AG04450 (cell line): ENCODE measurements around the gene RGS1. TPM values are rescaled to one million over a fixed set of nuclear protein-coding genes. Genes with fewer than 3 reads are reported as not detected.

ENCODE experiments used
- CTCF ChIA-PET: fragments of 300-600, 350-600 bp; formaldehyde crosslinking; extraction: SDS; loops from one replicate; lab custom pipeline; 2022; ENCODE audit warnings: antibody characterized with exemption, inconsistent platforms; lab: Charles Lee
- POLR2A ChIA-PET: fragments of 350-600 bp; formaldehyde crosslinking; extraction: SDS; loops from one replicate; lab custom pipeline; 2021; ENCODE audit warnings: antibody characterized with exemption, inconsistent platforms; lab: Yijun Ruan, JAX
- DNase-seq: peaks from one replicate; pipeline ENCODE4 v3.0.0-alpha.2; 2011; ENCODE audit warnings: low read depth, low spot score
- H3K27ac ChIP-seq: one replicate; pipeline ENCODE4 v1.5.1; 2012; ENCODE audit warnings: low read depth, low read length, control low read depth
- H3K27me3 ChIP-seq: one replicate; pipeline ENCODE4 v1.6.0; 2012; ENCODE audit warnings: low read length; ENCODE audit not compliant: control insufficient read depth, insufficient read depth
- H3K4me3 ChIP-seq: 2 replicates; pipeline ENCODE4 v1.5.1; 2011; ENCODE audit warnings: mild to moderate bottlenecking, low read depth, low read length, control low read depth
- H3K9me3 ChIP-seq: 2 replicates; pipeline ENCODE4 v1.5.1; 2012; ENCODE audit warnings: low read length; ENCODE audit not compliant: control insufficient read depth, insufficient read depth
- CTCF ChIP-seq: IDR thresholded peaks from 2 replicates; pipeline ENCODE4 v1.5.1; 2011; ENCODE audit warnings: low read depth, low read length, control low read depth, inconsistent platforms
- polyA plus RNA-seq: library from polyadenylated mRNA; depleted of rRNA; stranded (reverse); fragments of >200 nt; gene quantifications from 2 replicates; pipeline ENCODE4 v1.2.3, GENCODE V29; 2011

The RGS1 gene
- polyA plus RNA-seq, 1 experiment, result not detected

GRCh38 chr1:192600275-192600674, 24.7 kb downstream of the RGS1 start:
- ChIA-PET POLR2A (no interaction called here), CTCF (interaction anchor here (0.8 kb wide), 1 partner anchor 126 kb away, joined by 3 read pairs; no protein-coding TSS in a partner anchor)

GRCh38 chr1:192601143-192601542, 25.6 kb downstream of the RGS1 start:
- ChIA-PET CTCF (no interaction called here), POLR2A (no interaction called here)
- Histone ChIP-seq H3K4me3 (no peak overlapping the region), H3K9me3 (no peaks in the 10 kb centered on the region), H3K27me3 (no peaks in the 10 kb centered on the region), H3K27ac (no peak overlapping the region)
- no peak for TF ChIP-seq CTCF
- DNase-seq, result no peak

More at GRCh38 chr1:192600275-192600674, 24.7 kb downstream of the RGS1 start:
- TF ChIP-seq CTCF, result no peak
- no peak for DNase-seq
- Histone ChIP-seq H3K27ac (no peak overlapping the region), H3K4me3 (no peak overlapping the region), H3K27me3 (no peaks in the 10 kb centered on the region), H3K9me3 (no peaks in the 10 kb centered on the region)

- H3K27me3 ChIP-seq, result no peaks in the 10 kb centered on the region
- TF ChIP-seq CTCF, result no peak
- POLR2A ChIA-PET, result no interaction called here
- CTCF ChIA-PET, result no interaction called here
- H3K9me3 ChIP-seq, result no peaks in the 10 kb centered on the region
- H3K4me3 ChIP-seq, result no peak overlapping the region
- no peak for DNase-seq
- H3K27ac ChIP-seq, result no peak overlapping the region
These were observed 26.0 kb downstream of the RGS1 start for GRCh38 chr1:192601567-192601966.

- Histone ChIP-seq H3K27me3 (no peaks in the 10 kb centered on the region), H3K9me3 (no peaks in the 10 kb centered on the region), H3K27ac (no peak overlapping the region), H3K4me3 (no peak overlapping the region)
- no peak for TF ChIP-seq CTCF
- POLR2A ChIA-PET, result no interaction called here
- CTCF ChIA-PET, result interaction anchor here (0.6 kb wide), 1 partner anchor 384 kb away, joined by 3 read pairs; no protein-coding TSS in a partner anchor
- DNase-seq, result no peak
These were observed 27.2 kb downstream of the RGS1 start for GRCh38 chr1:192602757-192603156.

- ChIA-PET POLR2A (no interaction called here), CTCF (interaction anchor here (0.6 to 1.3 kb wide), 2 partner anchors 9 to 385 kb away, joined by 3 read pairs; no protein-coding TSS in a partner anchor)
- no peaks in the 10 kb centered on the region for H3K27me3 ChIP-seq
- H3K9me3 ChIP-seq, result no peaks in the 10 kb centered on the region
- H3K27ac ChIP-seq, result no peak overlapping the region
- TF ChIP-seq CTCF, result no peak
- no peak overlapping the region for H3K4me3 ChIP-seq
- no peak for DNase-seq
These were observed 27.7 kb downstream of the RGS1 start for GRCh38 chr1:192603218-192603787.
